H1 (cell line): ENCODE measurements around the gene ASCC1. TPM values are rescaled to one million over a fixed set of nuclear protein-coding genes. Genes with fewer than 3 reads are reported as not detected.

Experiments used
- CTCF ChIA-PET: fragments of 300-600 bp; sonication (Branson Sonifier 250); formaldehyde crosslinking; loops from one replicate; lab custom pipeline; 2021; ENCODE audit not compliant: partially characterized antibody; lab: Charles Lee
- POLR2A ChIA-PET: fragments of 300-600 bp; sonication (Branson Sonifier 250); formaldehyde crosslinking; loops from one replicate; lab custom pipeline; 2021; ENCODE audit warnings: inconsistent platforms; ENCODE audit not compliant: partially characterized antibody; lab: Charles Lee
- DNase-seq, 2 experiments: peaks; one replicate each; pipeline versions ENCODE4 v3.0.0 to v3.0.0-alpha.2; 2010 to 2022; ENCODE audit warnings: low spot score in 2 of 2, low read depth in 1 of 2, mixed read lengths in 1 of 2
- FAIRE-seq: peaks from 2 replicates; lab custom pipeline; 2011; peaks lifted over from hg19 to GRCh38; lab: Jason Lieb, UNC
- H2AFZ ChIP-seq: 2 replicates; pipeline ENCODE4 v1.8.1; 2012; ENCODE audit warnings: low read length, inconsistent platforms
- H2AK5ac ChIP-seq: 2 replicates; pipeline ENCODE4 v1.6.1; 2013; ENCODE audit warnings: low read depth, low read length
- H2BK120ac ChIP-seq: replicated peaks from 2 replicates; pipeline ENCODE3; 2013; ENCODE audit warnings: low read depth, low read length, inconsistent platforms
- H2BK12ac ChIP-seq: 2 replicates; pipeline ENCODE4 v1.6.1; 2013; ENCODE audit warnings: low read depth, low read length
- H2BK15ac ChIP-seq: 2 replicates; pipeline ENCODE4 v1.6.1; 2013; ENCODE audit warnings: low read length
- H2BK20ac ChIP-seq: 2 replicates; pipeline ENCODE4 v1.6.1; 2013; ENCODE audit warnings: low read length
- H2BK5ac ChIP-seq: 2 replicates; pipeline ENCODE4 v1.6.1; 2013; ENCODE audit warnings: low read depth, low read length
- H3K14ac ChIP-seq: 2 replicates; pipeline ENCODE4 v1.6.1; 2013; ENCODE audit warnings: inconsistent platforms; ENCODE audit not compliant: insufficient read length
- H3K18ac ChIP-seq: 2 replicates; pipeline ENCODE4 v1.6.1; 2013; ENCODE audit warnings: low read length; ENCODE audit errors: extremely low read depth
- H3K23ac ChIP-seq: 2 replicates; pipeline ENCODE4 v1.6.1; 2013; ENCODE audit warnings: inconsistent platforms; ENCODE audit not compliant: insufficient read length
- H3K23me2 ChIP-seq: 2 replicates; pipeline ENCODE4 v1.6.1; 2013; ENCODE audit warnings: low read depth, low read length
- H3K27ac ChIP-seq: 2 replicates; pipeline ENCODE4 v1.6.1; 2011; ENCODE audit warnings: low read depth, low read length, inconsistent platforms
- H3K27me3 ChIP-seq, 4 experiments: replicated peaks in 1 of 4; 1 replicate in 1 of 4; 2 replicates in 3 of 4; pipeline versions ENCODE4 v1.6.1 to v1.8.1; 2011 to 2013; ENCODE audit warnings: low read length in 3 of 4, mild to moderate bottlenecking in 3 of 4, inconsistent platforms in 2 of 4, mixed read lengths in 2 of 4, moderate library complexity in 1 of 4; ENCODE audit not compliant: control insufficient read depth in 3 of 4, insufficient read depth in 3 of 4; ENCODE audit errors: extremely low read depth in 1 of 4
- H3K36me3 ChIP-seq, 4 experiments: 2 replicates each; pipeline versions ENCODE4 v1.6.1 to v1.8.1; 2011 to 2013; ENCODE audit warnings: mild to moderate bottlenecking in 4 of 4, low read length in 3 of 4, moderate library complexity in 2 of 4, control low read depth in 1 of 4, inconsistent platforms in 1 of 4; ENCODE audit not compliant: insufficient read depth in 4 of 4, control insufficient read depth in 2 of 4
- H3K4ac ChIP-seq: replicated peaks from 2 replicates; pipeline ENCODE3; 2013; ENCODE audit warnings: low read length, low read depth, mixed read lengths, inconsistent platforms; ENCODE audit not compliant: insufficient read length
- H3K4me1 ChIP-seq, 4 experiments: replicated peaks in 1 of 4; 1 replicate in 1 of 4; 2 replicates in 3 of 4; pipeline versions ENCODE4 v1.6.1 to v1.8.1; 2011 to 2013; ENCODE audit warnings: low read length in 3 of 4, inconsistent platforms in 2 of 4, mixed read lengths in 1 of 4; ENCODE audit not compliant: insufficient read depth in 4 of 4, control insufficient read depth in 3 of 4
- H3K4me2 ChIP-seq, 2 experiments: 2 replicates each; pipeline versions ENCODE4 v1.6.1 to v1.8.1; 2011 to 2013; ENCODE audit warnings: low read depth in 2 of 2, low read length in 2 of 2, control low read depth in 1 of 2, inconsistent platforms in 1 of 2, mild to moderate bottlenecking in 1 of 2; ENCODE audit not compliant: insufficient read depth in 1 of 2
- H3K4me3 ChIP-seq, 4 experiments: fragments of 200-600, 300-600 bp in 1 of 4; sonication (generic), shearing (Covaris generic), sonication (Bioruptor Twin) in 1 of 4; 2 replicates each; pipeline versions ENCODE4 v1.5.1 to v1.8.1; 2011 to 2016; ENCODE audit warnings: low read length in 4 of 4, low read depth in 3 of 4, control low read depth in 2 of 4, inconsistent platforms in 2 of 4, mild to moderate bottlenecking in 2 of 4, mixed read lengths in 1 of 4, moderate library complexity in 1 of 4; ENCODE audit not compliant: insufficient read depth in 2 of 4; ENCODE audit errors: extremely low read depth in 1 of 4
- H3K56ac ChIP-seq: replicated peaks from 2 replicates; pipeline ENCODE3; 2013; ENCODE audit warnings: low read depth, mild to moderate bottlenecking, mixed read lengths, low read length, inconsistent platforms; ENCODE audit not compliant: insufficient read length
- H3K79me1 ChIP-seq: 2 replicates; pipeline ENCODE4 v1.6.1; 2013; ENCODE audit warnings: low read depth, low read length, control low read depth
- H3K79me2 ChIP-seq, 2 experiments: 2 replicates each; pipeline versions ENCODE4 v1.6.1 to v1.8.1; 2012 to 2013; ENCODE audit warnings: low read length in 2 of 2, mild to moderate bottlenecking in 2 of 2, inconsistent platforms in 1 of 2; ENCODE audit not compliant: insufficient read depth in 2 of 2, control insufficient read depth in 1 of 2
- H3K9ac ChIP-seq, 4 experiments: replicated peaks in 1 of 4; 1 replicate in 1 of 4; 2 replicates in 3 of 4; pipeline versions ENCODE4 v1.6.1 to v1.8.1; 2011 to 2013; ENCODE audit warnings: low read depth in 3 of 4, low read length in 3 of 4, control low read depth in 2 of 4, mild to moderate bottlenecking in 2 of 4, moderate library complexity in 2 of 4, inconsistent platforms in 1 of 4; ENCODE audit errors: extremely low read depth in 1 of 4
- H3K9me3 ChIP-seq, 2 experiments: 2 replicates each; pipeline versions ENCODE4 v1.6.1 to v1.8.1; 2012 to 2013; ENCODE audit warnings: mild to moderate bottlenecking in 2 of 2, moderate library complexity in 2 of 2, control low read depth in 1 of 2, inconsistent platforms in 1 of 2, low read depth in 1 of 2, low read length in 1 of 2, mixed read lengths in 1 of 2; ENCODE audit not compliant: insufficient read depth in 2 of 2
- H4K20me1 ChIP-seq, 2 experiments: replicated peaks in 1 of 2; 2 replicates each; pipeline versions ENCODE3 to v1.8.1; 2011 to 2013; ENCODE audit warnings: inconsistent platforms in 2 of 2, low read length in 2 of 2, mild to moderate bottlenecking in 1 of 2; ENCODE audit not compliant: insufficient read depth in 2 of 2, control insufficient read depth in 1 of 2
- H4K5ac ChIP-seq: 2 replicates; pipeline ENCODE4 v1.6.1; 2013; ENCODE audit warnings: low read length, low read depth, mixed read lengths, inconsistent platforms; ENCODE audit not compliant: insufficient read length
- H4K8ac ChIP-seq: 2 replicates; pipeline ENCODE4 v1.8.0; 2013; ENCODE audit warnings: mild to moderate bottlenecking, moderate library complexity, low read length, inconsistent platforms; ENCODE audit not compliant: insufficient read depth; ENCODE audit errors: extremely low read depth
- H4K91ac ChIP-seq: replicated peaks from 2 replicates; pipeline ENCODE3; 2013; ENCODE audit warnings: low read length, mixed read lengths, inconsistent platforms; ENCODE audit not compliant: insufficient read length
- BACH1 ChIP-seq: IDR thresholded peaks from 2 replicates; pipeline ENCODE4 v1.6.1; 2012; ENCODE audit warnings: low read length, improper control_type of control experiment
- CHD1 ChIP-seq: IDR thresholded peaks from 2 replicates; pipeline ENCODE4 v1.6.1; 2012; ENCODE audit warnings: low read depth, low read length, improper control_type of control experiment
- FOSL1 ChIP-seq: IDR thresholded peaks from 2 replicates; pipeline ENCODE4 v1.6.1; 2011; ENCODE audit warnings: mild to moderate bottlenecking, low read depth, low read length, moderate library complexity; ENCODE audit not compliant: insufficient read depth
- GABPA ChIP-seq: IDR thresholded peaks from 2 replicates; pipeline ENCODE4 v1.6.1; 2011; ENCODE audit warnings: mild to moderate bottlenecking, low read length, moderate library complexity, borderline replicate concordance; ENCODE audit not compliant: insufficient read depth
- HDAC6 ChIP-seq: IDR thresholded peaks from one replicate; pipeline ENCODE4 v1.7.1; 2012; ENCODE audit warnings: low read depth, mild to moderate bottlenecking, inconsistent platforms, low read length, moderate library complexity
- NANOG ChIP-seq: IDR thresholded peaks from 2 replicates; pipeline ENCODE4 v1.6.1; 2011; ENCODE audit warnings: low read length, low read depth, mild to moderate bottlenecking, inconsistent platforms; ENCODE audit not compliant: insufficient read depth, poor library complexity, severe bottlenecking
- POLR2AphosphoS5 ChIP-seq: IDR thresholded peaks from 2 replicates; pipeline ENCODE4 v1.6.1; 2011; ENCODE audit warnings: low read depth, low read length
- POU5F1 ChIP-seq: IDR thresholded peaks from 2 replicates; pipeline ENCODE4 v1.6.1; 2011; ENCODE audit warnings: low read depth, mild to moderate bottlenecking, low read length, moderate library complexity
- TAF1 ChIP-seq: IDR thresholded peaks from 2 replicates; pipeline ENCODE4 v1.6.1; 2011; ENCODE audit warnings: mild to moderate bottlenecking, low read depth, low read length
- ZNF274 ChIP-seq: IDR thresholded peaks from 2 replicates; pipeline ENCODE4 v1.7.0; 2012; ENCODE audit warnings: low read length, borderline replicate concordance; ENCODE audit errors: extremely low read depth
- WGBS, 2 experiments: shearing (Covaris generic) in 1 of 2; methylation state at CpG; one replicate each; pipeline versions ENCODE4 v1.1.6 to v1.1.7; 2013 to 2015; ENCODE audit warnings: low lambda C conversion rate in 2 of 2, mixed read lengths in 2 of 2, inconsistent platforms in 1 of 2, low coverage in 1 of 2, missing lambda C conversion rate in 1 of 2; ENCODE audit not compliant: insufficient replicate concordance in 2 of 2, insufficient coverage in 1 of 2, insufficient read length in 1 of 2; ENCODE audit errors: extremely low coverage in 1 of 2, missing lambda C conversion rate in 1 of 2; 5-methylcytosine and 5-hydroxymethylcytosine counted together
- polyA plus RNA-seq, 7 experiments: library from polyadenylated mRNA; depleted of rRNA in 3 of 7; stranded (reverse) in 5 of 7; unstranded in 2 of 7; fragments of >200 nt in 5 of 7; fragments of 200-250 nt in 2 of 7; gene quantifications; 1 replicate in 5 of 7; 2 replicates in 1 of 7; 4 replicates in 1 of 7; pipeline versions ENCODE4 v1.2.1 to v1.2.3, GENCODE V29; 2011 to 2013; ENCODE audit warnings: missing spikeins in 2 of 7, mixed read lengths in 2 of 7
- total RNA-seq: library from RNA; stranded (reverse); fragmentation: NEBNext Ultra II Directional; extraction: Animal tissue kit (Norgen Biotek cat#: 25700); gene quantifications from 2 replicates; pipeline ENCODE4 v1.2.1, GENCODE V29; 2021

Gene ASCC1
- total and polyA plus RNA-seq, 2 of the 8 experiments (the other 6 are each of a cell fraction or from before 2014, with no cell fraction given), result 25.6 to 35.8 TPM

- Histone ChIP-seq H3K18ac (no peak overlapping the region), H4K20me1 (no peaks in the 10 kb centered on the region), H3K36me3 (no peaks in the 10 kb centered on the region), H2AFZ (no peak overlapping the region), H2BK15ac (no peak overlapping the region), H4K91ac (peak overlapping the region; percentile 44), H3K79me2 (no peaks in the 10 kb centered on the region), H3K9ac (no peak overlapping the region), H3K9me3 (no peaks in the 10 kb centered on the region), H3K23me2 (peaks cover 4% of the 10 kb centered on the region; the same call in 1 of the 2 replicates), H3K4me2 (no peak overlapping the region), H2BK20ac (peak overlapping the region; percentile 40; the same call in 1 of the 2 replicates), H2BK5ac (peak overlapping the region; percentile 44; the same call in 1 of the 2 replicates), H3K4me3 (no peak overlapping the region), H2BK120ac (peak overlapping the region; percentile 57), H3K23ac (no peak overlapping the region), H2AK5ac (no peak overlapping the region), H3K79me1 (no peaks in the 10 kb centered on the region), H3K4ac (peak overlapping the region; percentile 70), H4K8ac (no peak overlapping the region), H3K56ac (no peak overlapping the region), H3K14ac (no peak overlapping the region), H4K5ac (no peak overlapping the region), H2BK12ac (0 out of 2 replicates have a peak overlapping the region, but pooled peaks have one; percentile 4), H3K27ac (no peak overlapping the region), H3K27me3 (no peaks in the 10 kb centered on the region), H3K4me1 (peaks cover 16 to 38% (median 29%) of the 10 kb centered on the region in 4 experiments)
- CTCF ChIA-PET, result interaction anchor here (0.7 to 4.8 kb wide), 5 partner anchors 12 to 63 kb away, joined by 3 to 34 read pairs (median 4); partner anchors contain the start of gene DDIT4
- 88% methylated on average over 1 of the region's 1 CpG; no CpG with 5 or more reads in 1 of the 2 experiments for WGBS, 2 experiments
- POLR2A ChIA-PET, result interaction anchor here (0.9 to 24.2 kb wide), 8 partner anchors 12 to 68 kb away, joined by 4 to 673 read pairs (median 8); partner anchors contain the start of gene DDIT4
- no peak for DNase-seq
- FAIRE-seq, result no peak
- TF ChIP-seq HDAC6 (no peak), FOSL1 (no peak), POU5F1 (no peak), TAF1 (no peak), CHD1 (no peak), NANOG (no peak), GABPA (no peak), ZNF274 (no peak), POLR2AphosphoS5 (no peak), BACH1 (no peak)
Observed at GRCh38 chr10:72264536-72264935, 48.5 kb upstream of the ASCC1 start.
